SU-DHL-6 (cell line): ENCODE data around the gene OR52H1.

ENCODE experiments used
- H2AFZ ChIP-seq: fragments of 200-600 bp; sonication (generic); 2 replicates; pipeline ENCODE4 v1.6.1; 2014; ENCODE audit warnings: low read depth, mild to moderate bottlenecking, moderate library complexity, mixed read lengths, antibody characterized with exemption, low read length; ENCODE audit not compliant: severe bottlenecking
- H3F3A ChIP-seq: fragments of 200-600 bp; shearing (Covaris generic); 2 replicates; pipeline ENCODE4 v1.6.0; 2016; ENCODE audit warnings: antibody characterized with exemption, mild to moderate bottlenecking; ENCODE audit not compliant: insufficient read depth
- H3K27ac ChIP-seq: fragments of 200-600 bp; sonication (generic); 2 replicates; pipeline ENCODE4 v1.5.1; 2016; ENCODE audit warnings: low read depth, mild to moderate bottlenecking, low read length, moderate library complexity, mixed read lengths
- H3K27me3 ChIP-seq: fragments of 200-600 bp; sonication (generic), shearing (Covaris generic); 2 replicates; pipeline ENCODE4 v1.6.0; 2014; ENCODE audit warnings: mild to moderate bottlenecking, low read length
- H3K36me3 ChIP-seq: fragments of 200-600 bp; sonication (generic); 2 replicates; pipeline ENCODE4 v1.6.1; 2014; ENCODE audit warnings: mild to moderate bottlenecking, low read length, mixed read lengths
- H3K4me2 ChIP-seq: fragments of 300-600, 200-600 bp; shearing (Covaris generic), sonication (generic); 2 replicates; pipeline ENCODE4 v1.6.0; 2014; ENCODE audit warnings: low read length, low read depth, mild to moderate bottlenecking; ENCODE audit not compliant: poor library complexity, severe bottlenecking
- H3K4me3 ChIP-seq: fragments of 200-600 bp; sonication (generic); 2 replicates; pipeline ENCODE4 v1.5.1; 2014; ENCODE audit warnings: antibody characterized with exemption, low read length, mild to moderate bottlenecking, mixed read lengths; ENCODE audit not compliant: insufficient read depth, poor library complexity, severe bottlenecking
- H3K79me2 ChIP-seq: fragments of 200-600 bp; sonication (generic); 2 replicates; pipeline ENCODE4 v1.6.1; 2014; ENCODE audit warnings: mild to moderate bottlenecking, low read length, moderate library complexity; ENCODE audit not compliant: insufficient read depth
- H3K9ac ChIP-seq: fragments of 200-600 bp; sonication (generic); 2 replicates; pipeline ENCODE4 v1.7.0; 2014; ENCODE audit warnings: mild to moderate bottlenecking, low read length
- H3K9me2 ChIP-seq: fragments of 200-600 bp; sonication (generic); replicated peaks from 2 replicates; pipeline ENCODE4 v1.6.1; 2014; ENCODE audit warnings: low read length; ENCODE audit not compliant: insufficient read depth
- H3K9me3 ChIP-seq: fragments of 200-600 bp; sonication (generic); 2 replicates; pipeline ENCODE4 v1.6.1; 2014; ENCODE audit warnings: low read length, mixed read lengths; ENCODE audit not compliant: insufficient read depth
- H4K20me1 ChIP-seq: fragments of 200-600 bp; sonication (generic); 2 replicates; pipeline ENCODE4 v1.6.1; 2014; ENCODE audit warnings: low read depth, mild to moderate bottlenecking, antibody characterized with exemption, low read length, moderate library complexity, mixed read lengths
- CTCF ChIP-seq: fragments of 200-600 bp; sonication (generic); IDR thresholded peaks from one replicate; pipeline ENCODE4 v1.5.1; 2017; ENCODE audit warnings: antibody characterized with exemption, mild to moderate bottlenecking, low read length, moderate library complexity; ENCODE audit not compliant: insufficient read depth, poor library complexity, severe bottlenecking
- EZH2phosphoT487 ChIP-seq: fragments of 200-600 bp; sonication (generic), shearing (Covaris generic); conservative IDR thresholded peaks from 2 replicates; pipeline ENCODE4 v1.6.1; 2018; ENCODE audit warnings: mild to moderate bottlenecking, antibody characterized with exemption, low read length, moderate library complexity, mixed read lengths

OR52H1 gene

GRCh38 chr11:5550440-5551095 lies 2.2 kb upstream of the OR52H1 start:
- H3K36me3 ChIP-seq, result no peaks in the 10 kb centered on the region
- no peak overlapping the region for H3K27ac ChIP-seq
- H3K79me2 ChIP-seq, result no peaks in the 10 kb centered on the region
- no peak overlapping the region for H3K4me2 ChIP-seq
- no peaks in the 10 kb centered on the region for H3K27me3 ChIP-seq
- no peak overlapping the region for H2AFZ ChIP-seq
- H3K4me3 ChIP-seq, result no peak overlapping the region
- H3K9ac ChIP-seq, result no peak overlapping the region
- H3F3A ChIP-seq, result no peaks in the 10 kb centered on the region
- no peaks in the 10 kb centered on the region for H3K9me3 ChIP-seq
- no peaks in the 10 kb centered on the region for H4K20me1 ChIP-seq
- TF ChIP-seq CTCF (no peak), EZH2phosphoT487 (no peak)
- H3K9me2 ChIP-seq, result no peaks in the 10 kb centered on the region

- H3K27me3 ChIP-seq, result no peaks in the 10 kb centered on the region
- no peak overlapping the region for H3K27ac ChIP-seq
- H3K79me2 ChIP-seq, result no peaks in the 10 kb centered on the region
- no peaks in the 10 kb centered on the region for H4K20me1 ChIP-seq
- no peaks in the 10 kb centered on the region for H3K9me3 ChIP-seq
- no peak overlapping the region for H3K9ac ChIP-seq
- no peak overlapping the region for H3K4me2 ChIP-seq
- H3K4me3 ChIP-seq, result no peak overlapping the region
- TF ChIP-seq CTCF (no peak), EZH2phosphoT487 (no peak)
- no peaks in the 10 kb centered on the region for H3K9me2 ChIP-seq
- H3F3A ChIP-seq, result no peaks in the 10 kb centered on the region
- H3K36me3 ChIP-seq, result no peaks in the 10 kb centered on the region
- H2AFZ ChIP-seq, result no peak overlapping the region
Measured at GRCh38 chr11:5547982-5548381, 358 bp downstream of the OR52H1 start.

GRCh38 chr11:5546457-5546856 lies 1.9 kb downstream of the OR52H1 start:
- Histone ChIP-seq H3K9me2 (no peaks in the 10 kb centered on the region), H3K27ac (no peak overlapping the region), H3K27me3 (no peaks in the 10 kb centered on the region), H3K4me2 (no peak overlapping the region), H3K79me2 (no peaks in the 10 kb centered on the region), H3K36me3 (no peaks in the 10 kb centered on the region), H3F3A (no peaks in the 10 kb centered on the region), H3K4me3 (no peak overlapping the region), H4K20me1 (no peaks in the 10 kb centered on the region), H3K9ac (no peak overlapping the region), H3K9me3 (no peaks in the 10 kb centered on the region), H2AFZ (no peak overlapping the region)
- TF ChIP-seq CTCF (no peak), EZH2phosphoT487 (no peak)
